WTC11 (cell line): ENCODE results near the gene CARMIL1. TPM values are rescaled to one million over a fixed set of nuclear protein-coding genes. Genes with fewer than 3 reads are reported as not detected.
A peak's percentile ranks its signal among the peaks of the same experiment; 100 is the strongest.

Experiments
- ATAC-seq: fragments of 200-7000 bp; cut with Tn5 transposase; 2 replicates; pipeline ENCODE4 v1.10.0; 2021; ENCODE audit warnings: mild to moderate bottlenecking, moderate library complexity
- CTCF ChIA-PET: fragments of 300-600 bp; sonication (Branson Sonifier 250); formaldehyde crosslinking; loops from one replicate; lab custom pipeline; 2021; ENCODE audit warnings: antibody characterized with exemption; lab: Charles Lee
- POLR2A ChIA-PET: fragments of 350-600 bp; sonication (Branson Sonifier 250); formaldehyde crosslinking; loops from one replicate; lab custom pipeline; 2021; ENCODE audit warnings: antibody characterized with exemption; lab: Charles Lee
- DNase-seq: peaks from one replicate; pipeline ENCODE4 v3.0.0; 2021; ENCODE audit warnings: low spot score
- H3K27ac Mint-ChIP-seq: 2 replicates; pipeline ENCODE4 v1.8.0; 2021; ENCODE audit warnings: mixed read lengths
- H3K27me3 Mint-ChIP-seq: 2 replicates; pipeline ENCODE4 v1.8.0; 2021; ENCODE audit warnings: low read depth, mild to moderate bottlenecking, moderate library complexity, mixed read lengths
- H3K36me3 Mint-ChIP-seq: 2 replicates; pipeline ENCODE4 v1.8.0; 2021; ENCODE audit warnings: mixed read lengths
- H3K4me1 Mint-ChIP-seq: 2 replicates; pipeline ENCODE4 v1.8.0; 2022; ENCODE audit warnings: mixed read lengths
- H3K4me3 Mint-ChIP-seq: 2 replicates; pipeline ENCODE4 v1.8.0; 2021; ENCODE audit warnings: mild to moderate bottlenecking, moderate library complexity, mixed read lengths
- H3K9me3 Mint-ChIP-seq: 2 replicates; pipeline ENCODE4 v1.8.0; 2021; ENCODE audit warnings: mixed read lengths
- EMX1 ChIP-seq: fragments of 250-450 bp; sonication (Bioruptor Pico); IDR thresholded peaks from 2 replicates; pipeline ENCODE4 v1.8.0; 2021; ENCODE audit warnings: mild to moderate bottlenecking
- FOXJ3 ChIP-seq: sonication (generic); formaldehyde crosslinking; IDR thresholded peaks from 2 replicates; pipeline ENCODE4 v1.9.0; 2021; ENCODE audit warnings: missing genetic modification reagents, mild to moderate bottlenecking, borderline replicate concordance
- GRHL2 ChIP-seq: fragments of 250-450 bp; sonication (Bioruptor Pico); IDR thresholded peaks from 2 replicates; pipeline ENCODE4 v1.8.0; 2022; ENCODE audit warnings: mild to moderate bottlenecking, moderate library complexity; ENCODE audit not compliant: insufficient replicate concordance, severe bottlenecking
- KAT7 ChIP-seq: sonication (generic); formaldehyde crosslinking; IDR thresholded peaks from 2 replicates; pipeline ENCODE4 v1.8.1; 2023; ENCODE audit warnings: missing genetic modification reagents, mild to moderate bottlenecking, borderline replicate concordance
- NFYB ChIP-seq: sonication (generic); formaldehyde crosslinking; conservative IDR thresholded peaks from 2 replicates; pipeline ENCODE4 v1.8.0; 2022; ENCODE audit warnings: low read depth, missing genetic modification reagents
- NR1H2 ChIP-seq: sonication (generic); formaldehyde crosslinking; IDR thresholded peaks from 2 replicates; pipeline ENCODE4 v1.9.0; 2021; ENCODE audit warnings: mild to moderate bottlenecking, moderate library complexity, missing genetic modification reagents
- NR3C1 ChIP-seq: sonication (generic); formaldehyde crosslinking; conservative IDR thresholded peaks from 2 replicates; pipeline ENCODE4 v1.8.1; 2023; ENCODE audit warnings: low read depth, mild to moderate bottlenecking, missing genetic modification reagents
- SP1 ChIP-seq: sonication (generic); formaldehyde crosslinking; conservative IDR thresholded peaks from 2 replicates; pipeline ENCODE4 v1.8.1; 2022; ENCODE audit warnings: missing genetic modification reagents
- TEAD1 ChIP-seq: sonication (generic); formaldehyde crosslinking; IDR thresholded peaks from 2 replicates; pipeline ENCODE4 v1.8.0; 2022; ENCODE audit warnings: mild to moderate bottlenecking, missing genetic modification reagents
- total RNA-seq: library from RNA; stranded (reverse); gene quantifications from 3 replicates; pipeline ENCODE4 v1.2.3, GENCODE V29; 2021
- TF ChIP-seq, protein P1 (sequence below): fragments of 250-450 bp; sonication (Bioruptor Pico); IDR thresholded peaks from 2 replicates; pipeline ENCODE4 v1.9.0; 2021; ENCODE audit warnings: mild to moderate bottlenecking, borderline replicate concordance
- TF ChIP-seq, protein P2 (sequence below): sonication (generic); formaldehyde crosslinking; IDR thresholded peaks from 2 replicates; pipeline ENCODE4 v1.8.0; 2022; ENCODE audit warnings: missing genetic modification reagents
- TF ChIP-seq, protein P3 (sequence below): fragments of 250-450 bp; sonication (Bioruptor Pico); IDR thresholded peaks from 2 replicates; pipeline ENCODE4 v1.9.0; 2021; ENCODE audit warnings: moderate library complexity, mild to moderate bottlenecking, inconsistent platforms, borderline replicate concordance
- TF ChIP-seq, protein P4 (sequence below): sonication (generic); formaldehyde crosslinking; IDR thresholded peaks from 2 replicates; pipeline ENCODE4 v1.8.0; 2022; ENCODE audit warnings: mild to moderate bottlenecking, missing genetic modification reagents
- TF ChIP-seq, protein P5 (sequence below): sonication (generic); formaldehyde crosslinking; IDR thresholded peaks from 2 replicates; pipeline ENCODE4 v1.8.0; 2023; ENCODE audit warnings: missing genetic modification reagents
- TF ChIP-seq, protein P6 (sequence below): sonication (generic); formaldehyde crosslinking; conservative IDR thresholded peaks from 2 replicates; pipeline ENCODE4 v1.8.1; 2023; ENCODE audit warnings: mild to moderate bottlenecking, low read depth, missing genetic modification reagents, moderate library complexity
- TF ChIP-seq, protein P7 (sequence below): fragments of 250-450 bp; sonication (Bioruptor Pico); IDR thresholded peaks from 2 replicates; pipeline ENCODE4 v1.9.0; 2021; ENCODE audit warnings: mild to moderate bottlenecking
- TF ChIP-seq, protein P8 (sequence below): sonication (generic); formaldehyde crosslinking; IDR thresholded peaks from 2 replicates; pipeline ENCODE4 v1.8.1; 2022; ENCODE audit warnings: mild to moderate bottlenecking, missing genetic modification reagents, moderate library complexity, borderline replicate concordance
- TF ChIP-seq, protein P9 (sequence below): fragments of 250-450 bp; sonication (Bioruptor Pico); IDR thresholded peaks from 2 replicates; pipeline ENCODE4 v1.8.0; 2021; ENCODE audit warnings: mild to moderate bottlenecking

Gene CARMIL1
- total RNA-seq, 1 experiment from 2014 or later: 36.2 TPM

DNA sequence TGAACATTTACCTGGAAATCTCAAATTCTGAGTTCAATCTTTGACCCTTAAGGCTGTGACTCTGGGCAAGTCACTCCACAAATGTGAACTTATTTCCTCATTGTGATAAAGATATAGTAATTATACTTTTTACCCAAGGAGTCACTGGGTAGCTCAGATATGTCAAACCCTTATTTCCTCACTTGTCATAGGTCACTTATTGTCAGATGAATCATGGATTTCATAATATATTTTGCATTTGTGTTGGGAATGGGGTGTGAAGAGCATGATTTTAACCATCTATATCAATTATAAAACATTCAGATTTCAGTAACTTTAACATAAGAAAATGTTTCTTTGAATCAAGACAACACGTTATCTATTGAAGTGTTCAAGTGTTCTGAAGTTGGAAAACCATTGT, 3.7 kb upstream of the CARMIL1 start:
- ChIA-PET POLR2A (no interaction called here), CTCF (interaction anchor here (1.1 to 3.2 kb wide), 2 partner anchors 10 to 215 kb away, joined by 3 to 13 read pairs; no protein-coding TSS in a partner anchor)
- Mint-ChIP-seq H3K27ac (no peak overlapping the region), H3K4me3 (no peak overlapping the region), H3K4me1 (peaks cover 30% of the 10 kb centered on the region), H3K9me3 (no peaks in the 10 kb centered on the region), H3K36me3 (no peaks in the 10 kb centered on the region), H3K27me3 (no peaks in the 10 kb centered on the region)
- DNase-seq: no peak
- TF ChIP-seq, protein P1, sequence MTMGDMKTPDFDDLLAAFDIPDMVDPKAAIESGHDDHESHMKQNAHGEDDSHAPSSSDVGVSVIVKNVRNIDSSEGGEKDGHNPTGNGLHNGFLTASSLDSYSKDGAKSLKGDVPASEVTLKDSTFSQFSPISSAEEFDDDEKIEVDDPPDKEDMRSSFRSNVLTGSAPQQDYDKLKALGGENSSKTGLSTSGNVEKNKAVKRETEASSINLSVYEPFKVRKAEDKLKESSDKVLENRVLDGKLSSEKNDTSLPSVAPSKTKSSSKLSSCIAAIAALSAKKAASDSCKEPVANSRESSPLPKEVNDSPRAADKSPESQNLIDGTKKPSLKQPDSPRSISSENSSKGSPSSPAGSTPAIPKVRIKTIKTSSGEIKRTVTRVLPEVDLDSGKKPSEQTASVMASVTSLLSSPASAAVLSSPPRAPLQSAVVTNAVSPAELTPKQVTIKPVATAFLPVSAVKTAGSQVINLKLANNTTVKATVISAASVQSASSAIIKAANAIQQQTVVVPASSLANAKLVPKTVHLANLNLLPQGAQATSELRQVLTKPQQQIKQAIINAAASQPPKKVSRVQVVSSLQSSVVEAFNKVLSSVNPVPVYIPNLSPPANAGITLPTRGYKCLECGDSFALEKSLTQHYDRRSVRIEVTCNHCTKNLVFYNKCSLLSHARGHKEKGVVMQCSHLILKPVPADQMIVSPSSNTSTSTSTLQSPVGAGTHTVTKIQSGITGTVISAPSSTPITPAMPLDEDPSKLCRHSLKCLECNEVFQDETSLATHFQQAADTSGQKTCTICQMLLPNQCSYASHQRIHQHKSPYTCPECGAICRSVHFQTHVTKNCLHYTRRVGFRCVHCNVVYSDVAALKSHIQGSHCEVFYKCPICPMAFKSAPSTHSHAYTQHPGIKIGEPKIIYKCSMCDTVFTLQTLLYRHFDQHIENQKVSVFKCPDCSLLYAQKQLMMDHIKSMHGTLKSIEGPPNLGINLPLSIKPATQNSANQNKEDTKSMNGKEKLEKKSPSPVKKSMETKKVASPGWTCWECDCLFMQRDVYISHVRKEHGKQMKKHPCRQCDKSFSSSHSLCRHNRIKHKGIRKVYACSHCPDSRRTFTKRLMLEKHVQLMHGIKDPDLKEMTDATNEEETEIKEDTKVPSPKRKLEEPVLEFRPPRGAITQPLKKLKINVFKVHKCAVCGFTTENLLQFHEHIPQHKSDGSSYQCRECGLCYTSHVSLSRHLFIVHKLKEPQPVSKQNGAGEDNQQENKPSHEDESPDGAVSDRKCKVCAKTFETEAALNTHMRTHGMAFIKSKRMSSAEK (CRISPR knock-in tag): no peak
- no peak for TF ChIP-seq NR3C1 (CRISPR knock-in tag)
- ATAC-seq: no peak

DNA sequence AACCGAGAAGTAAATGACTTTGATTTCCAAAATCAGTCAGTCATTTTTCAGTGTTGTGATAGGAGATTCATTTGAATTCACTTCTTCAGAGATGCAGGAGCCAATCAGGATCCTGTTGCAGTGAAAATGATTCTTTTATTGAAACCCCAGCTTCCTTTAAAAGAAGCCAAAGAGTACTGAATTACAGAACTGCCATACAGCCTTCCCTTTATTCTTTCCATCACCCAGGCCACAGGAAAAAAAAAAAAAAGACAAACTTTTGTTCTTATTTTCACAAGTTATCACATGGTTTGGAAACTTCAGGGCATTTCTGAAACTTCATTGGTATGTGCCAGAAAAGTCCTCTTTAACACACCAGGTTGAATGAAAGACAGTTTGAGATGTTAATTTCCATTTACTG, 1.8 kb upstream of the CARMIL1 start:
- ChIA-PET POLR2A (interaction anchor here (0.5 kb wide), 1 partner anchor 26 kb away, joined by 4 read pairs; no protein-coding TSS in a partner anchor), CTCF (interaction anchor here (3.2 kb wide), 1 partner anchor 12 kb away, joined by 13 read pairs; no protein-coding TSS in a partner anchor)
- Mint-ChIP-seq H3K9me3 (no peaks in the 10 kb centered on the region), H3K27me3 (no peaks in the 10 kb centered on the region), H3K27ac (no peak overlapping the region), H3K36me3 (no peaks in the 10 kb centered on the region), H3K4me1 (peaks cover 42% of the 10 kb centered on the region), H3K4me3 (peak overlapping the region; percentile 93; the same call in 1 of the 2 replicates)
- DNase-seq (no peak), ATAC-seq (no peak)
- TF ChIP-seq, protein P2, sequence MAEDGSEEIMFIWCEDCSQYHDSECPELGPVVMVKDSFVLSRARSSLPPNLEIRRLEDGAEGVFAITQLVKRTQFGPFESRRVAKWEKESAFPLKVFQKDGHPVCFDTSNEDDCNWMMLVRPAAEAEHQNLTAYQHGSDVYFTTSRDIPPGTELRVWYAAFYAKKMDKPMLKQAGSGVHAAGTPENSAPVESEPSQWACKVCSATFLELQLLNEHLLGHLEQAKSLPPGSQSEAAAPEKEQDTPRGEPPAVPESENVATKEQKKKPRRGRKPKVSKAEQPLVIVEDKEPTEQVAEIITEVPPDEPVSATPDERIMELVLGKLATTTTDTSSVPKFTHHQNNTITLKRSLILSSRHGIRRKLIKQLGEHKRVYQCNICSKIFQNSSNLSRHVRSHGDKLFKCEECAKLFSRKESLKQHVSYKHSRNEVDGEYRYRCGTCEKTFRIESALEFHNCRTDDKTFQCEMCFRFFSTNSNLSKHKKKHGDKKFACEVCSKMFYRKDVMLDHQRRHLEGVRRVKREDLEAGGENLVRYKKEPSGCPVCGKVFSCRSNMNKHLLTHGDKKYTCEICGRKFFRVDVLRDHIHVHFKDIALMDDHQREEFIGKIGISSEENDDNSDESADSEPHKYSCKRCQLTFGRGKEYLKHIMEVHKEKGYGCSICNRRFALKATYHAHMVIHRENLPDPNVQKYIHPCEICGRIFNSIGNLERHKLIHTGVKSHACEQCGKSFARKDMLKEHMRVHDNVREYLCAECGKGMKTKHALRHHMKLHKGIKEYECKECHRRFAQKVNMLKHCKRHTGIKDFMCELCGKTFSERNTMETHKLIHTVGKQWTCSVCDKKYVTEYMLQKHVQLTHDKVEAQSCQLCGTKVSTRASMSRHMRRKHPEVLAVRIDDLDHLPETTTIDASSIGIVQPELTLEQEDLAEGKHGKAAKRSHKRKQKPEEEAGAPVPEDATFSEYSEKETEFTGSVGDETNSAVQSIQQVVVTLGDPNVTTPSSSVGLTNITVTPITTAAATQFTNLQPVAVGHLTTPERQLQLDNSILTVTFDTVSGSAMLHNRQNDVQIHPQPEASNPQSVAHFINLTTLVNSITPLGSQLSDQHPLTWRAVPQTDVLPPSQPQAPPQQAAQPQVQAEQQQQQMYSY (CRISPR knock-in tag): no peak
- TF ChIP-seq EMX1 (no peak), NFYB (CRISPR knock-in tag) (no peak), NR1H2 (CRISPR knock-in tag) (no peak), KAT7 (CRISPR knock-in tag) (no peak), TEAD1 (no peak), SP1 (CRISPR knock-in tag) (no peak), GRHL2 (no peak), FOXJ3 (CRISPR knock-in tag) (no peak)
- TF ChIP-seq, protein P3, sequence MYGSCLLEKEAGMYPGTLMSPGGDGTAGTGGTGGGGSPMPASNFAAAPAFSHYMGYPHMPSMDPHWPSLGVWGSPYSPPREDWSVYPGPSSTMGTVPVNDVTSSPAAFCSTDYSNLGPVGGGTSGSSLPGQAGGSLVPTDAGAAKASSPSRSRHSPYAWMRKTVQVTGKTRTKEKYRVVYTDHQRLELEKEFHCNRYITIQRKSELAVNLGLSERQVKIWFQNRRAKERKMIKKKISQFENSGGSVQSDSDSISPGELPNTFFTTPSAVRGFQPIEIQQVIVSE (CRISPR knock-in tag): no peak
- TF ChIP-seq, protein P4, sequence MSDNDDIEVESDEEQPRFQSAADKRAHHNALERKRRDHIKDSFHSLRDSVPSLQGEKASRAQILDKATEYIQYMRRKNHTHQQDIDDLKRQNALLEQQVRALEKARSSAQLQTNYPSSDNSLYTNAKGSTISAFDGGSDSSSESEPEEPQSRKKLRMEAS: no peak
- TF ChIP-seq, protein P5, sequence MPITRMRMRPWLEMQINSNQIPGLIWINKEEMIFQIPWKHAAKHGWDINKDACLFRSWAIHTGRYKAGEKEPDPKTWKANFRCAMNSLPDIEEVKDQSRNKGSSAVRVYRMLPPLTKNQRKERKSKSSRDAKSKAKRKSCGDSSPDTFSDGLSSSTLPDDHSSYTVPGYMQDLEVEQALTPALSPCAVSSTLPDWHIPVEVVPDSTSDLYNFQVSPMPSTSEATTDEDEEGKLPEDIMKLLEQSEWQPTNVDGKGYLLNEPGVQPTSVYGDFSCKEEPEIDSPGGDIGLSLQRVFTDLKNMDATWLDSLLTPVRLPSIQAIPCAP (CRISPR knock-in tag): no peak
- TF ChIP-seq, protein P6, sequence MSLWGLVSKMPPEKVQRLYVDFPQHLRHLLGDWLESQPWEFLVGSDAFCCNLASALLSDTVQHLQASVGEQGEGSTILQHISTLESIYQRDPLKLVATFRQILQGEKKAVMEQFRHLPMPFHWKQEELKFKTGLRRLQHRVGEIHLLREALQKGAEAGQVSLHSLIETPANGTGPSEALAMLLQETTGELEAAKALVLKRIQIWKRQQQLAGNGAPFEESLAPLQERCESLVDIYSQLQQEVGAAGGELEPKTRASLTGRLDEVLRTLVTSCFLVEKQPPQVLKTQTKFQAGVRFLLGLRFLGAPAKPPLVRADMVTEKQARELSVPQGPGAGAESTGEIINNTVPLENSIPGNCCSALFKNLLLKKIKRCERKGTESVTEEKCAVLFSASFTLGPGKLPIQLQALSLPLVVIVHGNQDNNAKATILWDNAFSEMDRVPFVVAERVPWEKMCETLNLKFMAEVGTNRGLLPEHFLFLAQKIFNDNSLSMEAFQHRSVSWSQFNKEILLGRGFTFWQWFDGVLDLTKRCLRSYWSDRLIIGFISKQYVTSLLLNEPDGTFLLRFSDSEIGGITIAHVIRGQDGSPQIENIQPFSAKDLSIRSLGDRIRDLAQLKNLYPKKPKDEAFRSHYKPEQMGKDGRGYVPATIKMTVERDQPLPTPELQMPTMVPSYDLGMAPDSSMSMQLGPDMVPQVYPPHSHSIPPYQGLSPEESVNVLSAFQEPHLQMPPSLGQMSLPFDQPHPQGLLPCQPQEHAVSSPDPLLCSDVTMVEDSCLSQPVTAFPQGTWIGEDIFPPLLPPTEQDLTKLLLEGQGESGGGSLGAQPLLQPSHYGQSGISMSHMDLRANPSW (CRISPR knock-in tag): no peak
- TF ChIP-seq, protein P7, sequence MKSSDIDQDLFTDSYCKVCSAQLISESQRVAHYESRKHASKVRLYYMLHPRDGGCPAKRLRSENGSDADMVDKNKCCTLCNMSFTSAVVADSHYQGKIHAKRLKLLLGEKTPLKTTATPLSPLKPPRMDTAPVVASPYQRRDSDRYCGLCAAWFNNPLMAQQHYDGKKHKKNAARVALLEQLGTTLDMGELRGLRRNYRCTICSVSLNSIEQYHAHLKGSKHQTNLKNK: no peak
- TF ChIP-seq, protein P8, sequence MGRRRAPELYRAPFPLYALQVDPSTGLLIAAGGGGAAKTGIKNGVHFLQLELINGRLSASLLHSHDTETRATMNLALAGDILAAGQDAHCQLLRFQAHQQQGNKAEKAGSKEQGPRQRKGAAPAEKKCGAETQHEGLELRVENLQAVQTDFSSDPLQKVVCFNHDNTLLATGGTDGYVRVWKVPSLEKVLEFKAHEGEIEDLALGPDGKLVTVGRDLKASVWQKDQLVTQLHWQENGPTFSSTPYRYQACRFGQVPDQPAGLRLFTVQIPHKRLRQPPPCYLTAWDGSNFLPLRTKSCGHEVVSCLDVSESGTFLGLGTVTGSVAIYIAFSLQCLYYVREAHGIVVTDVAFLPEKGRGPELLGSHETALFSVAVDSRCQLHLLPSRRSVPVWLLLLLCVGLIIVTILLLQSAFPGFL: no peak
- TF ChIP-seq, protein P9, sequence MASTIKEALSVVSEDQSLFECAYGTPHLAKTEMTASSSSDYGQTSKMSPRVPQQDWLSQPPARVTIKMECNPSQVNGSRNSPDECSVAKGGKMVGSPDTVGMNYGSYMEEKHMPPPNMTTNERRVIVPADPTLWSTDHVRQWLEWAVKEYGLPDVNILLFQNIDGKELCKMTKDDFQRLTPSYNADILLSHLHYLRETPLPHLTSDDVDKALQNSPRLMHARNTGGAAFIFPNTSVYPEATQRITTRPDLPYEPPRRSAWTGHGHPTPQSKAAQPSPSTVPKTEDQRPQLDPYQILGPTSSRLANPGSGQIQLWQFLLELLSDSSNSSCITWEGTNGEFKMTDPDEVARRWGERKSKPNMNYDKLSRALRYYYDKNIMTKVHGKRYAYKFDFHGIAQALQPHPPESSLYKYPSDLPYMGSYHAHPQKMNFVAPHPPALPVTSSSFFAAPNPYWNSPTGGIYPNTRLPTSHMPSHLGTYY: no peak
